ENCODE measurements around the gene ID1.
A peak's percentile ranks its signal among the peaks of the same experiment; 100 is the strongest.
"Not testable (repeated sequence)": the region's sequence is repeated elsewhere in the genome, so short reads cannot be mapped to it uniquely, and the experiment has no call there.

Gene ID1

GRCh38 chr20:31648104-31648503 lies 43.0 kb downstream of the ID1 start:
- H3K27ac ChIP-seq (ENCODE audit: low read depth, low read length); H4K8ac ChIP-seq (ENCODE audit: low read depth, low read length); H3K4me1 ChIP-seq (ENCODE audit: control insufficient read depth, low read depth, low read length); H3K36me3 ChIP-seq (ENCODE audit: control insufficient read depth, insufficient read depth, low read length); H3K23ac ChIP-seq (ENCODE audit: low read length); H3K4me2 ChIP-seq (ENCODE audit: low read length); H3K79me1 ChIP-seq (ENCODE audit: low read length); H3K18ac ChIP-seq (ENCODE audit: low read length); H2BK15ac ChIP-seq (replicated peaks; ENCODE audit: low read depth); H2BK120ac ChIP-seq (ENCODE audit: low read depth, low read length); H3K79me2 ChIP-seq (ENCODE audit: control insufficient read depth, insufficient read depth, low read length); DNase-seq; H3K4me3 ChIP-seq (ENCODE audit: low read length); H3K27me3 ChIP-seq (ENCODE audit: insufficient read depth, low read length, poor library complexity); H2BK5ac ChIP-seq (ENCODE audit: low read length); H2AK5ac ChIP-seq (ENCODE audit: low read length); H3K4ac ChIP-seq (ENCODE audit: low read depth, low read length); H4K5ac ChIP-seq (ENCODE audit: low read length); H3K9ac ChIP-seq (ENCODE audit: low read length); H3K56ac ChIP-seq (ENCODE audit: low read length): not testable (repeated sequence)
- WGBS (ENCODE audit: extremely low coverage, insufficient coverage, low lambda C conversion rate) = no CpG with 5 or more reads among the region's 3 CpGs

- Histone ChIP-seq H4K5ac (ENCODE audit: low read length) (no peak overlapping the region), H3K18ac (ENCODE audit: low read length) (no peak overlapping the region), H3K4me3 (ENCODE audit: low read length) (no peak overlapping the region), H3K79me1 (ENCODE audit: low read length) (no peaks in the 10 kb centered on the region), H2AK5ac (ENCODE audit: low read length) (no peak overlapping the region), H3K4me2 (ENCODE audit: low read length) (no peak overlapping the region), H2BK5ac (ENCODE audit: low read length) (no peak overlapping the region), H3K27me3 (ENCODE audit: insufficient read depth, low read length, poor library complexity) (no peaks in the 10 kb centered on the region), H3K9ac (ENCODE audit: low read length) (no peak overlapping the region), H3K4ac (ENCODE audit: low read depth, low read length) (no peak overlapping the region), H3K79me2 (ENCODE audit: control insufficient read depth, insufficient read depth, low read length) (no peaks in the 10 kb centered on the region), H2BK15ac (replicated peaks; ENCODE audit: low read depth) (no peak overlapping the region), H4K8ac (ENCODE audit: low read depth, low read length) (no peak overlapping the region), H3K56ac (ENCODE audit: low read length) (no peak overlapping the region), H3K23ac (ENCODE audit: low read length) (no peak overlapping the region), H3K36me3 (ENCODE audit: control insufficient read depth, insufficient read depth, low read length) (no peaks in the 10 kb centered on the region), H3K27ac (ENCODE audit: low read depth, low read length) (no peak overlapping the region), H2BK120ac (ENCODE audit: low read depth, low read length) (no peak overlapping the region), H3K4me1 (ENCODE audit: control insufficient read depth, low read depth, low read length) (no peaks in the 10 kb centered on the region)
- WGBS (ENCODE audit: extremely low coverage, insufficient coverage, low lambda C conversion rate) = no CpG with 5 or more reads among the region's 5 CpGs
- DNase-seq = no peak
These were observed 47.9 kb downstream of the ID1 start for GRCh38 chr20:31652917-31653396.

- Histone ChIP-seq H3K4me2 (ENCODE audit: low read length) (no peak overlapping the region), H3K27me3 (ENCODE audit: insufficient read depth, low read length, poor library complexity) (no peaks in the 10 kb centered on the region)
These were observed 48.5 kb downstream of the ID1 start for GRCh38 chr20:31653561-31653960.

GRCh38 chr20:31654534-31654933 lies 49.4 kb downstream of the ID1 start:
- H3K4me1 ChIP-seq (ENCODE audit: control insufficient read depth, low read depth, low read length) = no peaks in the 10 kb centered on the region
- no peaks in the 10 kb centered on the region for H3K27me3 ChIP-seq (ENCODE audit: insufficient read depth, low read length, poor library complexity)
- H2BK120ac ChIP-seq (ENCODE audit: low read depth, low read length) = no peak overlapping the region
- no peaks in the 10 kb centered on the region for H3K79me1 ChIP-seq (ENCODE audit: low read length)
- no peak overlapping the region for H2BK15ac ChIP-seq (replicated peaks; ENCODE audit: low read depth)
- no peak overlapping the region for H3K18ac ChIP-seq (ENCODE audit: low read length)
- no peak overlapping the region for H3K23ac ChIP-seq (ENCODE audit: low read length)
- no peak for DNase-seq
- no CpG with 5 or more reads among the region's 5 CpGs for WGBS (ENCODE audit: extremely low coverage, insufficient coverage, low lambda C conversion rate)
- H2BK5ac ChIP-seq (ENCODE audit: low read length) = no peak overlapping the region
- H3K79me2 ChIP-seq (ENCODE audit: control insufficient read depth, insufficient read depth, low read length) = no peaks in the 10 kb centered on the region
- no peak overlapping the region for H4K8ac ChIP-seq (ENCODE audit: low read depth, low read length)
- no peak overlapping the region for H3K9ac ChIP-seq (ENCODE audit: low read length)
- H3K27ac ChIP-seq (ENCODE audit: low read depth, low read length) = no peak overlapping the region
- H3K4me3 ChIP-seq (ENCODE audit: low read length) = no peak overlapping the region
- no peak overlapping the region for H3K56ac ChIP-seq (ENCODE audit: low read length)
- H2AK5ac ChIP-seq (ENCODE audit: low read length) = no peak overlapping the region
- H3K36me3 ChIP-seq (ENCODE audit: control insufficient read depth, insufficient read depth, low read length) = no peaks in the 10 kb centered on the region
- H3K4me2 ChIP-seq (ENCODE audit: low read length) = no peak overlapping the region
- H4K5ac ChIP-seq (ENCODE audit: low read length) = no peak overlapping the region
- H3K4ac ChIP-seq (ENCODE audit: low read depth, low read length) = no peak overlapping the region

More at GRCh38 chr20:31653561-31653960, 48.5 kb downstream of the ID1 start:
- Histone ChIP-seq H3K79me2 (ENCODE audit: control insufficient read depth, insufficient read depth, low read length) (no peaks in the 10 kb centered on the region), H3K4me3 (ENCODE audit: low read length) (no peak overlapping the region), H3K18ac (ENCODE audit: low read length) (no peak overlapping the region), H2AK5ac (ENCODE audit: low read length) (no peak overlapping the region), H3K9ac (ENCODE audit: low read length) (no peak overlapping the region), H2BK15ac (replicated peaks; ENCODE audit: low read depth) (no peak overlapping the region), H4K5ac (ENCODE audit: low read length) (no peak overlapping the region), H3K27ac (ENCODE audit: low read depth, low read length) (no peak overlapping the region), H2BK5ac (ENCODE audit: low read length) (no peak overlapping the region), H3K79me1 (ENCODE audit: low read length) (no peaks in the 10 kb centered on the region), H3K56ac (ENCODE audit: low read length) (no peak overlapping the region), H2BK120ac (ENCODE audit: low read depth, low read length) (no peak overlapping the region), H4K8ac (ENCODE audit: low read depth, low read length) (no peak overlapping the region), H3K4ac (ENCODE audit: low read depth, low read length) (no peak overlapping the region), H3K4me1 (ENCODE audit: control insufficient read depth, low read depth, low read length) (no peaks in the 10 kb centered on the region), H3K23ac (ENCODE audit: low read length) (no peak overlapping the region), H3K36me3 (ENCODE audit: control insufficient read depth, insufficient read depth, low read length) (no peaks in the 10 kb centered on the region)
- no CpG with 5 or more reads among the region's 5 CpGs for WGBS (ENCODE audit: extremely low coverage, insufficient coverage, low lambda C conversion rate)
- no peak for DNase-seq

Small RNAs within 50 kb of the gene (small RNA-seq; reads per million reads assigned to genes)
- gene MIR3193 (ENCODE audit: insufficient read depth) = 4.3 reads per million, percentile 65 among the genes with 10 or more reads in this experiment

All from mesendoderm (in vitro differentiated cells).